Trophoblast cell (in vitro differentiated cells and primary cell): Measurements from ENCODE around the gene MRPS6.

Source experiments
- DNase-seq, 2 donors: peaks; one replicate each; pipeline ENCODE4 v3.0.0-alpha.2; 2016
- H2AFZ ChIP-seq: 2 replicates; pipeline ENCODE4 v1.6.1; 2013; ENCODE audit warnings: low read length, moderate library complexity, mild to moderate bottlenecking; ENCODE audit not compliant: insufficient read depth, poor library complexity
- H2AK5ac ChIP-seq: 2 replicates; pipeline ENCODE4 v1.6.1; 2013; ENCODE audit warnings: mild to moderate bottlenecking, low read length
- H2BK120ac ChIP-seq: 2 replicates; pipeline ENCODE4 v1.6.1; 2013; ENCODE audit warnings: low read length, mild to moderate bottlenecking, moderate library complexity; ENCODE audit not compliant: insufficient read depth, poor library complexity
- H2BK12ac ChIP-seq: 2 replicates; pipeline ENCODE4 v1.6.1; 2013; ENCODE audit warnings: mild to moderate bottlenecking, low read length, moderate library complexity
- H2BK5ac ChIP-seq: 2 replicates; pipeline ENCODE4 v1.6.1; 2013; ENCODE audit warnings: low read length, low read depth, moderate library complexity, mild to moderate bottlenecking; ENCODE audit not compliant: poor library complexity
- H3K14ac ChIP-seq: 2 replicates; pipeline ENCODE4 v1.6.1; 2013; ENCODE audit warnings: mild to moderate bottlenecking, low read length
- H3K18ac ChIP-seq: 2 replicates; pipeline ENCODE4 v1.6.1; 2013; ENCODE audit warnings: mild to moderate bottlenecking, low read length
- H3K23ac ChIP-seq: 2 replicates; pipeline ENCODE4 v1.6.1; 2013; ENCODE audit warnings: low read length
- H3K27ac ChIP-seq: 2 replicates; pipeline ENCODE4 v1.5.1; 2013; ENCODE audit warnings: low read depth, mild to moderate bottlenecking, inconsistent platforms, low read length, moderate library complexity
- H3K27me3 ChIP-seq: 2 replicates; pipeline ENCODE4 v1.6.1; 2013; ENCODE audit warnings: inconsistent platforms, mild to moderate bottlenecking, low read length, moderate library complexity; ENCODE audit not compliant: insufficient read depth
- H3K36me3 ChIP-seq, 2 experiments: 1 replicate in 1 of 2; 2 replicates in 1 of 2; pipeline ENCODE4 v1.6.1; 2013; ENCODE audit warnings: low read length in 2 of 2, mild to moderate bottlenecking in 2 of 2, moderate library complexity in 1 of 2; ENCODE audit not compliant: insufficient read depth in 2 of 2, control insufficient read depth in 1 of 2
- H3K4ac ChIP-seq: 2 replicates; pipeline ENCODE4 v1.6.1; 2013; ENCODE audit warnings: low read depth, mild to moderate bottlenecking, low read length, moderate library complexity
- H3K4me1 ChIP-seq, 2 experiments: 1 replicate in 1 of 2; 2 replicates in 1 of 2; pipeline ENCODE4 v1.6.1; 2013; ENCODE audit warnings: low read length in 2 of 2, mild to moderate bottlenecking in 2 of 2, moderate library complexity in 1 of 2; ENCODE audit not compliant: insufficient read depth in 2 of 2, control insufficient read depth in 1 of 2
- H3K4me2 ChIP-seq: 2 replicates; pipeline ENCODE4 v1.6.1; 2013; ENCODE audit warnings: inconsistent platforms, mild to moderate bottlenecking, low read length, moderate library complexity
- H3K4me3 ChIP-seq: 2 replicates; pipeline ENCODE4 v1.5.1; 2013; ENCODE audit warnings: mild to moderate bottlenecking, low read depth, low read length, inconsistent platforms
- H3K79me1 ChIP-seq: one replicate; pipeline ENCODE4 v1.6.1; 2013; ENCODE audit warnings: low read length
- H3K79me2 ChIP-seq: 2 replicates; pipeline ENCODE4 v1.6.1; 2013; ENCODE audit warnings: low read length, mild to moderate bottlenecking; ENCODE audit not compliant: control insufficient read depth, insufficient read depth, poor library complexity
- H3K9ac ChIP-seq: 2 replicates; pipeline ENCODE4 v1.6.1; 2013; ENCODE audit warnings: mild to moderate bottlenecking, low read length
- H3K9me3 ChIP-seq: 2 replicates; pipeline ENCODE4 v1.6.1; 2013; ENCODE audit warnings: low read depth, mild to moderate bottlenecking, control low read depth, inconsistent platforms, low read length; ENCODE audit not compliant: insufficient read depth
- H4K12ac ChIP-seq: 2 replicates; pipeline ENCODE4 v1.6.1; 2013; ENCODE audit warnings: low read depth, mild to moderate bottlenecking, low read length, moderate library complexity
- H4K8ac ChIP-seq: 2 replicates; pipeline ENCODE4 v1.6.1; 2013; ENCODE audit warnings: low read depth, mild to moderate bottlenecking, low read length, moderate library complexity
- H4K91ac ChIP-seq: one replicate; pipeline ENCODE4 v1.6.1; 2013; ENCODE audit warnings: low read depth, mild to moderate bottlenecking, low read length, moderate library complexity
- WGBS: extraction: QIAGEN DNeasy Blood & Tissue Kit; methylation state at CpG from one replicate; pipeline ENCODE4 v1.1.7; 2013; ENCODE audit warnings: missing lambda C conversion rate; ENCODE audit not compliant: insufficient read length, insufficient coverage; ENCODE audit errors: extremely low coverage; 5-methylcytosine and 5-hydroxymethylcytosine counted together

Gene MRPS6

GRCh38 chr21:34185026-34185750 is 111.8 kb downstream of the MRPS6 start:
- no peaks in the 10 kb centered on the region for H3K36me3 ChIP-seq
- H3K27me3 ChIP-seq, result no peaks in the 10 kb centered on the region
- H3K4me2 ChIP-seq, result no peak overlapping the region
- H3K79me1 ChIP-seq, result no peaks in the 10 kb centered on the region
- H4K91ac ChIP-seq, result no peak overlapping the region
- no peak overlapping the region for H3K23ac ChIP-seq
- no peaks in the 10 kb centered on the region for H3K79me2 ChIP-seq
- DNase-seq, result no peak
- no peak overlapping the region for H3K18ac ChIP-seq
- WGBS, result no CpG with 5 or more reads among the region's 15 CpGs
- no peak overlapping the region for H2AFZ ChIP-seq
- no peak overlapping the region for H4K12ac ChIP-seq
- H2BK12ac ChIP-seq, result no peak overlapping the region
- no peak overlapping the region for H3K4me3 ChIP-seq
- no peak overlapping the region for H3K9ac ChIP-seq
- H3K27ac ChIP-seq, result no peak overlapping the region
- no peak overlapping the region for H2BK5ac ChIP-seq
- no peak overlapping the region for H2AK5ac ChIP-seq
- no peak overlapping the region for H2BK120ac ChIP-seq
- H3K4me1 ChIP-seq, result peaks cover 0 to 5% of the 10 kb centered on the region in 2 experiments
- no peak overlapping the region for H3K4ac ChIP-seq
- no peak overlapping the region for H4K8ac ChIP-seq
- H3K9me3 ChIP-seq, result no peaks in the 10 kb centered on the region
- no peak overlapping the region for H3K14ac ChIP-seq

- Histone ChIP-seq H3K4me1 (peaks cover 0 to 5% of the 10 kb centered on the region in 2 experiments), H3K9me3 (no peaks in the 10 kb centered on the region), H4K91ac (no peak overlapping the region), H3K9ac (no peak overlapping the region), H4K12ac (no peak overlapping the region), H4K8ac (no peak overlapping the region), H2BK12ac (no peak overlapping the region), H3K23ac (no peak overlapping the region), H3K36me3 (no peaks in the 10 kb centered on the region), H3K4me3 (no peak overlapping the region), H3K4me2 (no peak overlapping the region), H2BK5ac (no peak overlapping the region), H3K27me3 (no peaks in the 10 kb centered on the region), H2AK5ac (no peak overlapping the region), H2BK120ac (no peak overlapping the region), H2AFZ (no peak overlapping the region), H3K79me2 (no peaks in the 10 kb centered on the region), H3K18ac (no peak overlapping the region), H3K27ac (no peak overlapping the region), H3K4ac (no peak overlapping the region), H3K79me1 (no peaks in the 10 kb centered on the region), H3K14ac (no peak overlapping the region)
- no CpG with 5 or more reads among the region's 12 CpGs for WGBS
- peak; percentile 33 to 70 for DNase-seq
Observed at GRCh38 chr21:34186109-34186719, 112.8 kb downstream of the MRPS6 start.

GRCh38 chr21:34187935-34188334 is 114.6 kb downstream of the MRPS6 start:
- no peak overlapping the region for H4K91ac ChIP-seq
- no peak overlapping the region for H3K4me3 ChIP-seq
- peaks cover 2 to 3% of the 10 kb centered on the region in 2 experiments for H3K4me1 ChIP-seq
- H3K27ac ChIP-seq, result no peak overlapping the region
- no peak overlapping the region for H3K18ac ChIP-seq
- WGBS, result no CpG with 5 or more reads among the region's 6 CpGs
- H2AFZ ChIP-seq, result no peak overlapping the region
- H4K8ac ChIP-seq, result no peak overlapping the region
- no peaks in the 10 kb centered on the region for H3K79me1 ChIP-seq
- H2BK120ac ChIP-seq, result no peak overlapping the region
- H3K4me2 ChIP-seq, result no peak overlapping the region
- no peak overlapping the region for H3K9ac ChIP-seq
- H3K79me2 ChIP-seq, result no peaks in the 10 kb centered on the region
- no peak overlapping the region for H3K23ac ChIP-seq
- no peak overlapping the region for H2BK12ac ChIP-seq
- H3K4ac ChIP-seq, result no peak overlapping the region
- H2BK5ac ChIP-seq, result no peak overlapping the region
- no peak overlapping the region for H3K14ac ChIP-seq
- H3K27me3 ChIP-seq, result no peaks in the 10 kb centered on the region
- no peak overlapping the region for H2AK5ac ChIP-seq
- H4K12ac ChIP-seq, result no peak overlapping the region
- no peak for DNase-seq
- no peaks in the 10 kb centered on the region for H3K36me3 ChIP-seq
- no peaks in the 10 kb centered on the region for H3K9me3 ChIP-seq

GRCh38 chr21:34189506-34189905 is 116.1 kb downstream of the MRPS6 start:
- Histone ChIP-seq H2AK5ac (no peak overlapping the region), H3K36me3 (no peaks in the 10 kb centered on the region), H3K79me1 (no peaks in the 10 kb centered on the region), H3K4me2 (no peak overlapping the region), H4K91ac (no peak overlapping the region), H3K14ac (no peak overlapping the region), H2AFZ (no peak overlapping the region), H3K4me3 (no peak overlapping the region), H3K4me1 (peaks cover 2 to 3% of the 10 kb centered on the region in 2 experiments), H3K79me2 (no peaks in the 10 kb centered on the region), H4K8ac (no peak overlapping the region), H3K9ac (no peak overlapping the region), H3K9me3 (peaks cover 3% of the 10 kb centered on the region), H2BK12ac (no peak overlapping the region), H3K27me3 (no peaks in the 10 kb centered on the region), H3K23ac (no peak overlapping the region), H2BK120ac (no peak overlapping the region), H4K12ac (no peak overlapping the region), H3K27ac (no peak overlapping the region), H2BK5ac (no peak overlapping the region), H3K4ac (no peak overlapping the region), H3K18ac (no peak overlapping the region)
- no CpG with 5 or more reads among the region's 3 CpGs for WGBS
- DNase-seq, result no peak
